Measurements from ENCODE around the gene KIF2A. TPM values are rescaled to one million over a fixed set of nuclear protein-coding genes. Genes with fewer than 3 reads are reported as not detected.

The KIF2A gene
- total and polyA plus RNA-seq, 2 of the 13 experiments (the other 11 are each of a cell fraction or from before 2014, with no cell fraction given): 8.5 to 19.2 TPM

DNA sequence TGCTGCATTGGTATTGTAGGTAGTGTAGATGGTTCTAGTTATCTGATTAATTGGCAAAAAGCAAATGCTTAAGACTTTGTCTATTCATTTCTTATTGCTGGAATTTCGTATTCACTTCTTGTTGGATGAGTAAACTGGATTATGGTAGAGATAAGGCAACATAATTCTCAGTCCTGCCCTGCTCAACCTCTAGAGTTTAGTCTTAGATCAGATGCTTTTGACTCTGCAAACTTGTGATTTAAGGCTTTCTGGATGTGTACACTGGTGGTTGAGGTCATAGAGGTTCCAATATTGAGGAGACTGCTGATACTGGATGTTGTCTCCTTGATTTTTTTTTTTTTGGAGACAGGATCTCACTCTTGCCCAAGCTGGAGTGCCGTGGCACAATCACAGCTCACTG, 35.0 kb downstream of the KIF2A start:
- no peak overlapping the region for H3K4me2 ChIP-seq (ENCODE audit: low read depth, low read length)
- H4K20me1 ChIP-seq (ENCODE audit: insufficient read depth, low read length): no peaks in the 10 kb centered on the region; the same call in 1 of the 2 replicates
- no peak overlapping the region for H3K4me3 ChIP-seq (replicated peaks in 1 of 3; ENCODE audit: insufficient read depth in 1 of 3, low read depth in 2 of 3, low read length in 3 of 3)
- DNase-seq (ENCODE audit: low spot score): no peak
- no peaks in the 10 kb centered on the region; a peak in 1 of 5 replicates for H3K36me3 ChIP-seq (replicated peaks in 1 of 2; ENCODE audit: control insufficient read depth in 1 of 2, insufficient read depth in 2 of 2, low read length in 2 of 2)
- no peak for TF ChIP-seq ZNF703 (CRISPR knock-in tag; IDR thresholded peaks at IDR 0.05; ENCODE audit: borderline replicate concordance)
- no peak for TF ChIP-seq USF2 (IDR thresholded peaks at IDR 0.05; ENCODE audit: low read depth, low read length)
- TF ChIP-seq USF2 (CRISPR knock-in tag; IDR thresholded peaks at IDR 0.05; ENCODE audit: borderline replicate concordance): no peak
- no peak for TF ChIP-seq ZBTB25 (CRISPR knock-in tag; IDR thresholded peaks at IDR 0.05)
- no peak for TF ChIP-seq AHR (CRISPR knock-in tag; IDR thresholded peaks at IDR 0.05)
- no peak for TF ChIP-seq ELF3 (CRISPR knock-in tag; IDR thresholded peaks at IDR 0.05)
- no peak for TF ChIP-seq TARDBP (CRISPR knock-in tag; IDR thresholded peaks at IDR 0.05)
- no peak for TF ChIP-seq NFE2L2 (IDR thresholded peaks at IDR 0.05; ENCODE audit: low read length)
- TF ChIP-seq MED8 (CRISPR knock-in tag; IDR thresholded peaks at IDR 0.05; ENCODE audit: insufficient replicate concordance): no peak
- no peak for TF ChIP-seq ZFP41 (CRISPR knock-in tag; IDR thresholded peaks at IDR 0.05; ENCODE audit: borderline replicate concordance)
- TF ChIP-seq ZNF614 (CRISPR knock-in tag; IDR thresholded peaks at IDR 0.05; ENCODE audit: borderline replicate concordance): no peak
- no peak for TF ChIP-seq PRMT3 (CRISPR knock-in tag; IDR thresholded peaks at IDR 0.05; ENCODE audit: borderline replicate concordance, low read depth)
- TF ChIP-seq, protein P1, sequence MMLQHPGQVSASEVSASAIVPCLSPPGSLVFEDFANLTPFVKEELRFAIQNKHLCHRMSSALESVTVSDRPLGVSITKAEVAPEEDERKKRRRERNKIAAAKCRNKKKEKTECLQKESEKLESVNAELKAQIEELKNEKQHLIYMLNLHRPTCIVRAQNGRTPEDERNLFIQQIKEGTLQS (CRISPR knock-in tag; IDR thresholded peaks at IDR 0.05): no peak
- H2AFZ ChIP-seq (ENCODE audit: low read length): no peak overlapping the region
- no peaks in the 10 kb centered on the region for H3K9me3 ChIP-seq (ENCODE audit: low read length)
- POLR2A ChIA-PET: no interaction called here
- in situ Hi-C loops (cut with HindIII; ENCODE audit: extremely low pct_ligation_motif_present, low pct_unique_long_range_greater_than_20kb) (no loop called here), intact Hi-C loops (cut with micrococcal nuclease; ENCODE audit: unreplicated experiment) (loop anchor here (2.0 kb wide), 1 partner anchor 34 kb away; the partner anchor contains the start of gene KIF2A)
- no peaks in the 10 kb centered on the region for H3K4me1 ChIP-seq (ENCODE audit: insufficient read depth, low read length)
- H3K27ac ChIP-seq (ENCODE audit: extremely low read length, insufficient read depth, low read length): no peak overlapping the region
- no peak for ATAC-seq
- H3K9ac ChIP-seq (ENCODE audit: insufficient read depth, low read depth, low read length): no peak overlapping the region
- no peaks in the 10 kb centered on the region for H3K27me3 ChIP-seq (ENCODE audit: control insufficient read depth in 1 of 2, insufficient read depth in 2 of 2, low read length in 2 of 2)
- no TSS peak for BruUV-seq (replicated peaks)
- CTCF ChIA-PET (ENCODE audit: low intra/inter-chr PET ratio, low total read pairs): no interaction called here
- no peak for FAIRE-seq
- 98% methylated on average over 2 of the region's 2 CpGs for WGBS (ENCODE audit: low lambda C conversion rate)
- H3K79me2 ChIP-seq (ENCODE audit: insufficient read depth, low read length): peaks cover 5% of the 10 kb centered on the region
